HG03045 (cell line): Measurements from ENCODE around the gene TLR5.

Experiments used
- ATAC-seq: cut with Tn5 transposase; IDR thresholded peaks from one replicate; pipeline ENCODE4 v1.9.1; 2021; ENCODE audit warnings: mild to moderate bottlenecking, moderate library complexity; ENCODE audit not compliant: unreplicated experiment

TLR5 gene

GRCh38 chr1:223110952-223111351 lies 32.1 kb downstream of the TLR5 start:
- ATAC-seq = no peak

GRCh38 chr1:223109581-223110026 lies 33.4 kb downstream of the TLR5 start:
- no peak for ATAC-seq

- no peak for ATAC-seq
Observed at GRCh38 chr1:223106856-223107255, 36.2 kb downstream of the TLR5 start.

DNA sequence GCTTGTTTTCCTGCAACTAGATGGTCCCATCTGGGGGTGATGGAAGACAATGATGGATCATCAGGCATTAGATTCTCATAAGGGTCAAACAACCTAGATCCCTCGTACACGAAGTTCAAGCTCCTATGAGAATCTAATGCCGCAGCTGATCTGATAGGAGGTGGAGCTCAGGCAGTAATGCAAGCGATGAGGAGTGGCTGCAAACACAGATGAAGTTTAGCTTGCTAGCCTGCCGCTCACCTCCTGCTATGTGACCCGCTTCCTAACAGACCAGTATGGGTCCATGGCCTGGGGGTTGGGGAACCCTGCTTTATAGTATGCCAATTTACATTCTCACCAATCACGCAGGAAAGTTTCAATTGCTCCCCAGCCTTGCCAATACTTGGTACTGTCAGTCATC lies 37.5 kb downstream of the TLR5 start:
- no peak for ATAC-seq

- ATAC-seq = no peak
Observed at GRCh38 chr1:223102797-223103533, 40.1 kb downstream of the TLR5 start.

- no peak for ATAC-seq
Observed at GRCh38 chr1:223097713-223098112, 45.3 kb downstream of the TLR5 start.

DNA sequence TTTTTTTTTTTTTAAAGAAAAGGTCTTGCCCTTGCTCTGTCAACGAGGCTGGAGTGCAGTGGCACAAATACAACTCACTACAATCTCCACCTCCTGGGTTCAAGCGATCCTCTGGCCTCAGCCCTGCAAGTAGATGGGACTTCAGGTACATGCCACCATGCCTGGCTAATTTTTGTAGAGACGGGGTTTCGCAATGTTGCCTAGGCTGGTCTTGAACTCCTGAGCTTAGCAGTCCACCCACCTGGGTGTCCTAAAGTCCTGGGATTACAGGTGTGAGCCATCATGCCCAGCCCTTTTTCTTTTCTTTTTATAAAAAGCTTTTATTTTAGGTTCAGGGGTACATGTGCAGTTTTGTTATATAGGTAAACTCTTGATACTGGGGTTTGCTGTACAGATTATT lies 47.2 kb downstream of the TLR5 start:
- ATAC-seq = no peak

DNA sequence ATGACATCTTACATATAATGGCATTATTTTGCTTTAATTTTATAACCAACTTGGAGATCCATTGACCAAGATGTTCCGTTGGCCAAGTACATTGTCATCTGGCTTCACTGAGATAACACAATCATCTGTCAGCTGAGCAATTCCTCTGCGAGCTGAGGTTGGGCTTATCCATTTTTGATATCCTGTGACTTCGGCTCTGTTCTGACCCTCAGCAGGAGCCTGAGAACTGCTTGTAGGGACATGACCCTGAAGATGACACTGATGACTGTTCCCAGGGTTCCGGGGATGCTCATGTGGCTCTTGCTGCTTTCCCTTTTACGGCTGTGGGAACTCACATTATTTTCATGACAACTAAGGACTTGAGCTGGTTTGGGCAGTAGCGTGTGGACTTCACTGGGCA lies 51.2 kb downstream of the TLR5 start:
- no peak for ATAC-seq

DNA sequence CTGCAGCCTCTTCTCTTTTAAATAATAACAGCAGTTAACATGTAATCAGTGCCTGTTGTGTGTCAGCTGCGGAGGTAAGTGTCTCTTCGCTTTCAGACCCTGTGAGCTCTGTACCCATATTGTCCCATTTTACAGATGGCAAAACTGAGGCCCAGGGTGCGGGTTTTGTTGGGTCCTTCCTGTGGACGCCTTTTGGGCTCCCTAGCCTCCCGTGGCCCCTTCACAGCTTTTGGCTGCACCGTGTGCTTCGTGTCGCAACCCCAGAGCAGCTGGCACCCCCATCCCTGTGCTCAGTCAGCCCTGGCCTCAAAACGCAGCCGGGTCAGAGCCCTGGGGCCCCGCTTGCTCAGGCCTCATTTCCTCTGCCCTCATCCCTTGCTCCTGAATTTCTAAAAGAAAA lies 53.8 kb downstream of the TLR5 start:
- no peak for ATAC-seq

DNA sequence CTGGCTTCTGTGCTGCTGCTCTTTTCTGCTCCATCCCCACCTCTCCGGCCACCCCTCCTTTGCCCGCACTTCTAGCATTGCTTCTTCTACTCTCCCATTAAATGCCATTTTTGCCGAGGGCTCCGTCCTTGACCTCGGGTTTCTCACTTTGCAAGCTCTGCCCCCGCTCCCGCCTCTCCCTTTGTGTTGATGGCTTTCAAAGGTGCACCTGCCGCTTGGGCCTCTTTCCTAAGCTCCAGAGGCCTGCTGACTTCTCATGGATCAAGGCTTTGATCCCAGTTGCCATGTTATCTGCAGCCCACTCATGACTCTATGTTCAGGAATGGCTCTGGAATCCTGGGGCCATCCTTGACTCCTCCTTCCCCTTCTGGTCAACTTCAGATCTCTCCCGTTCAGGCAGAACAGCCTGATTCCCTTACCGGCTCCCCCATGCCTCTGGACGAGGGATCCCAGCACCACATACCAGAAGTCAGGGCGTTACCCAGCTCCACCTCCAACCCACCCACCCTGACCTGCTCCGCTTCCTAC lies 54.3 kb downstream of the TLR5 start:
- no peak for ATAC-seq

DNA sequence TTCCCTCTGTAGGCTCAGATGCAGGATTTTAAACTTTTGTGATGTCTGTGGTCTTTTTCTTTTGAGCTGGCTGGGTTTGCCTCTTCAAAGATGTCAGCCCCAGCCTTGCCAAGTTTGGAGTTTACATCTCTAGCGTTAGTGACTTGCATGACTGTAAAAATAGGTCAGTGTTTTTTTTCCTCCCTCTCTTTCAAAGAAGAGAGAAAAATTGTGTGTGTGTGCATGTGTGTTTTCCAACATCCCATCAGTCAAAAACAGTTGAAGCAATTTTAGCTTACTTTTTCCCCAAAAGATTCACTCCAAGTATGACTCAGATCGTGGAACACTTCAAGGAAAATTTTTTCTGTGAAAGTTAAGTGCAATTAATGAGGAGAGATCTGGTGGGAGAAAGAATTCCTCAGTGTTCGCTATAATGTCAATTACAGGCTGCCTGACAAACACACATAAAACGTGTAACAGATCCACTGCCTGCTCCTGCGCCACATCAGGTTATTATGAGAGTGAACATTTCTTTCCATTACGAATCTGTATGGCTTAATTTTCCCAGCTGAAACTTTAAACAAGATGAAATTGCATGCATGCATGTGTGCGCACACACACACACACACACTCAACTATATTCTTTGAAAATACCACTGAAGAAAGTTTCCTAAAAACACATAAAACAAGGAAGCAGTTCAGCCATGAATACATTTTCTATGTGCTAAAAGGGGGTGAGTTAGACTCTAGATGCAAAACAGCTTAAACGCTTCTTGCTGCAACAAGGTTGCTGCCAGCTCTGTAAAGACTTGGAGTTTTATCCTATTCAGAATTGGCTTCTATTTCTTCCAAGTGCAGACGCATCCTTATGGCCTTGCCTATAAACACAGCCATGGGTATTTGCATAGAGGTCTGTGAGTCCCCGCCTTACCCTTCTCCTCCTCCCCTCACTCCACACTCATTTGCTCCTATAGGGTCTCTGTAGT lies 55.5 kb downstream of the TLR5 start:
- ATAC-seq = no peak

- no peak for ATAC-seq
Observed at GRCh38 chr1:223084464-223084866, 58.6 kb downstream of the TLR5 start.

DNA sequence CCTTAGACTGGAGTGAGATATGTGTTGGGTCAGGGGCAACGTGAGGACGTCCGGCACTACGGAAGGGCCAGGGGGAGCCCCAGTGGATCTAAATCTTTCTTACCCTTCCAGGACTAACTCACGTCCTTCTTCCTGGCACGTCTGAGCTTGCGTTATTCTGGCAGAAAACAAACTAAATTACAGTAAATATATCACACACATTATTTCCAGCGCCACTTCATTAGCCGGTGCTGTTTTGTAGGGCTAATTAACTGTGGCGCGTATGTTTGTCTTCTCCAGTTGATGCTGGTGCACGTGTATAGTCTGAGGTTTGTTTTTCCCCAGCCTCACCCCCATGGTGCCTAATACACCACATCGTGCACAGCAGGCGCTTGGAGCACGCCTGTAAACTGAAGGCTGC lies 59.2 kb downstream of the TLR5 start:
- ATAC-seq = no peak

- no peak for ATAC-seq
Observed at GRCh38 chr1:223082914-223083313, 60.1 kb downstream of the TLR5 start.

GRCh38 chr1:223081181-223081994 lies 61.7 kb downstream of the TLR5 start:
- ATAC-seq = peak; percentile 93

DNA sequence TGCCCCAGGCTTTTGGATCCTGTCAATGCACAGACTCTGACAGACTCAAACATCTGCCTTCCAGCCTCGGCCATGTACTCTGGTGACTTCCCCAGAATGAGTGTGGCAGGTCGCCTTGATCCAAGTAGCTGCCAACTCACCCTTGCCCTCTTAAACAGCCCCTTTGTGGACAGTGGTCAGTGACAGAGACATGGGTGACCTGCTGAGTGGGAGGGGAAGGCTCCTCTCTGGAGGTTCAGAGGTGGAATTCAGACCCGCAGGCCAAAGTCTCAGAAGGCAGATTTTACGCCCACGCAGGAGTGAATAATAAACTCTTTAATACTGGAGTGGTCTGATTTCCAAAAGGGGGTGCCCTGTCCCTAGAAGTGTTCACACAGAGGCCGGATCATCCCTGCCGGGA lies 63.5 kb downstream of the TLR5 start:
- ATAC-seq = no peak

DNA sequence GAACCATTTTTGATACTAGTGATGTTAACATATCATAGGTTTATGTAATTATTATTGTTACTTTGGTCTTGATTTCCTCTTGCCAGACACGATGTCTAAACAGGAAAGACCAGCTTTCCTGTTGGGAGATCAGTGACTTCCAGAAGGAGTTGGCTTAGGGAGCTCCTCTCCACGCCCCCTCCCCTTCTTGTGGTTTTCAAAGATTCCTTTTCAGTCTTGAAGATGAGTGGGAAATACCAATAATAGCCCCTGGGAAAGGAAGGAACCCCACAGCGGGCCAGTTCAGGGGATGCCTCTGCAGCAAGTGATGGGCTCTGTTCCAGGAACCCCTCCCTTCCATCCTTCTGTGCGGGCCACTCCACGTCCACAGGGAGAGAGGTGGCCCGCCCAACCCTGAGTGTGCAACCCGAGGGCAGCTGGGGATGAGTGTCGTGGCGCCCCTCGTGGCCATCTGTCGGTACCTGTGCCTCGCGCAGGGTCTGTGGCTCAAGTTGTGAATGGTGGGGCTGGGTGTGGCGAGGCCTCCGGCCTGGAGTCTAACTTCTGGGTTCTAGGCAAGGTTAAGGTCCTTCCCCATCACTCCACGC lies 65.7 kb downstream of the TLR5 start:
- no peak for ATAC-seq

GRCh38 chr1:223076362-223076761 lies 66.7 kb downstream of the TLR5 start:
- no peak for ATAC-seq

DNA sequence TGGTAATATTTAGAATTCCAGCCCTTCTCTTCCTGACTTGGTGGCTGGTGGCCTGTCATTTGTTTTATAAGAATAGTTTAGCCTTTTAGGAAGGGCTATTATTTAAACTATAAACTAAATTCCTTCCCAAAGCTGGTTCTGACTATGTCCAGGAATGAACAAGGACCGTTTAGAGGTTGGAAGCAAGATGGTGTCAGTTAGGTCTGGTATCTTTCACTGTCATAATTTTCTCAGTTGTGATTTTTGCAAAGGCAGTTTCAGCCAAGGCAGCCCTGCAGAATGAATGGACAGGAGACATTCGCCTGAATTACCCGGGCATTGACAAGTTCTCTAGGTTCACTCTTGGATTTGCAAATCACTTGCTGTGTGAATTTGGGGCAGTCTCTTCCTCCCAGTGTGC lies 67.2 kb downstream of the TLR5 start:
- no peak for ATAC-seq

GRCh38 chr1:223074445-223075300 lies 68.4 kb downstream of the TLR5 start:
- no peak for ATAC-seq
